ENCODE results near the gene CHI3L2. TPM values are rescaled to one million over a fixed set of nuclear protein-coding genes. Genes with fewer than 3 reads are reported as not detected.

The CHI3L2 gene
- total and polyA plus RNA-seq, 2 experiments from 2014 or later: 0.68 TPM; not detected in 1

GRCh38 chr1:111256988-111257658, 29.6 kb downstream of the CHI3L2 start (continued):
- TF ChIP-seq, protein P1, sequence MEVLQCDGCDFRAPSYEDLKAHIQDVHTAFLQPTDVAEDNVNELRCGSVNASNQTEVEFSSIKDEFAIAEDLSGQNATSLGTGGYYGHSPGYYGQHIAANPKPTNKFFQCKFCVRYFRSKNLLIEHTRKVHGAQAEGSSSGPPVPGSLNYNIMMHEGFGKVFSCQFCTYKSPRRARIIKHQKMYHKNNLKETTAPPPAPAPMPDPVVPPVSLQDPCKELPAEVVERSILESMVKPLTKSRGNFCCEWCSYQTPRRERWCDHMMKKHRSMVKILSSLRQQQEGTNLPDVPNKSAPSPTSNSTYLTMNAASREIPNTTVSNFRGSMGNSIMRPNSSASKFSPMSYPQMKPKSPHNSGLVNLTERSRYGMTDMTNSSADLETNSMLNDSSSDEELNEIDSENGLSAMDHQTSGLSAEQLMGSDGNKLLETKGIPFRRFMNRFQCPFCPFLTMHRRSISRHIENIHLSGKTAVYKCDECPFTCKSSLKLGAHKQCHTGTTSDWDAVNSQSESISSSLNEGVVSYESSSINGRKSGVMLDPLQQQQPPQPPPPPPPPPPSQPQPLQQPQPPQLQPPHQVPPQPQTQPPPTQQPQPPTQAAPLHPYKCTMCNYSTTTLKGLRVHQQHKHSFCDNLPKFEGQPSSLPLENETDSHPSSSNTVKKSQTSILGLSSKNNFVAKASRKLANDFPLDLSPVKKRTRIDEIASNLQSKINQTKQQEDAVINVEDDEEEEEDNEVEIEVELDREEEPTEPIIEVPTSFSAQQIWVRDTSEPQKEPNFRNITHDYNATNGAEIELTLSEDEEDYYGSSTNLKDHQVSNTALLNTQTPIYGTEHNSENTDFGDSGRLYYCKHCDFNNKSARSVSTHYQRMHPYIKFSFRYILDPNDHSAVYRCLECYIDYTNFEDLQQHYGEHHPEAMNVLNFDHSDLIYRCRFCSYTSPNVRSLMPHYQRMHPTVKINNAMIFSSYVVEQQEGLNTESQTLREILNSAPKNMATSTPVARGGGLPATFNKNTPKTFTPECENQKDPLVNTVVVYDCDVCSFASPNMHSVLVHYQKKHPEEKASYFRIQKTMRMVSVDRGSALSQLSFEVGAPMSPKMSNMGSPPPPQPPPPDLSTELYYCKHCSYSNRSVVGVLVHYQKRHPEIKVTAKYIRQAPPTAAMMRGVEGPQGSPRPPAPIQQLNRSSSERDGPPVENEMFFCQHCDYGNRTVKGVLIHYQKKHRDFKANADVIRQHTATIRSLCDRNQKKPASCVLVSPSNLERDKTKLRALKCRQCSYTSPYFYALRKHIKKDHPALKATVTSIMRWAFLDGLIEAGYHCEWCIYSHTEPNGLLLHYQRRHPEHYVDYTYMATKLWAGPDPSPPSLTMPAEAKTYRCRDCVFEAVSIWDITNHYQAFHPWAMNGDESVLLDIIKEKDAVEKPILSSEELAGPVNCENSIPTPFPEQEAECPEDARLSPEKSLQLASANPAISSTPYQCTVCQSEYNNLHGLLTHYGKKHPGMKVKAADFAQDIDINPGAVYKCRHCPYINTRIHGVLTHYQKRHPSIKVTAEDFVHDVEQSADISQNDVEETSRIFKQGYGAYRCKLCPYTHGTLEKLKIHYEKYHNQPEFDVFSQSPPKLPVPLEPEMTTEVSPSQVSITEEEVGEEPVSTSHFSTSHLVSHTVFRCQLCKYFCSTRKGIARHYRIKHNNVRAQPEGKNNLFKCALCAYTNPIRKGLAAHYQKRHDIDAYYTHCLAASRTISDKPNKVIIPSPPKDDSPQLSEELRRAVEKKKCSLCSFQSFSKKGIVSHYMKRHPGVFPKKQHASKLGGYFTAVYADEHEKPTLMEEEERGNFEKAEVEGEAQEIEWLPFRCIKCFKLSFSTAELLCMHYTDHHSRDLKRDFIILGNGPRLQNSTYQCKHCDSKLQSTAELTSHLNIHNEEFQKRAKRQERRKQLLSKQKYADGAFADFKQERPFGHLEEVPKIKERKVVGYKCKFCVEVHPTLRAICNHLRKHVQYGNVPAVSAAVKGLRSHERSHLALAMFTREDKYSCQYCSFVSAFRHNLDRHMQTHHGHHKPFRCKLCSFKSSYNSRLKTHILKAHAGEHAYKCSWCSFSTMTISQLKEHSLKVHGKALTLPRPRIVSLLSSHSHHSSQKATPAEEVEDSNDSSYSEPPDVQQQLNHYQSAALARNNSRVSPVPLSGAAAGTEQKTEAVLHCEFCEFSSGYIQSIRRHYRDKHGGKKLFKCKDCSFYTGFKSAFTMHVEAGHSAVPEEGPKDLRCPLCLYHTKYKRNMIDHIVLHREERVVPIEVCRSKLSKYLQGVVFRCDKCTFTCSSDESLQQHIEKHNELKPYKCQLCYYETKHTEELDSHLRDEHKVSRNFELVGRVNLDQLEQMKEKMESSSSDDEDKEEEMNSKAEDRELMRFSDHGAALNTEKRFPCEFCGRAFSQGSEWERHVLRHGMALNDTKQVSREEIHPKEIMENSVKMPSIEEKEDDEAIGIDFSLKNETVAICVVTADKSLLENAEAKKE (CRISPR knock-in tag; IDR thresholded peaks at IDR 0.05): no peak
- TF ChIP-seq NANOG (IDR thresholded peaks at IDR 0.05; ENCODE audit: borderline replicate concordance): no peak

- no peak overlapping the region for H3K4me2 ChIP-seq
- Mint-ChIP-seq H3K9me3 (no peaks in the 10 kb centered on the region), H3K27ac (no peak overlapping the region), H3K36me3 (ENCODE audit: low read depth) (no peaks in the 10 kb centered on the region), H3K27me3 (ENCODE audit: insufficient read depth, low read depth, poor library complexity) (peaks cover 3% of the 10 kb centered on the region), H3K4me3 (no peak overlapping the region), H3K4me1 (peaks cover 16% of the 10 kb centered on the region)
- H3F3A ChIP-seq (replicated peaks; ENCODE audit: low read depth): no peaks in the 10 kb centered on the region
- H3K4me3 ChIP-seq: no peak overlapping the region
- H3K27ac ChIP-seq (ENCODE audit: low read depth): no peak overlapping the region
- no peaks in the 10 kb centered on the region for H3K27me3 ChIP-seq (ENCODE audit: insufficient read depth)
- H3K9me2 ChIP-seq (ENCODE audit: insufficient read depth): peaks cover 4% of the 10 kb centered on the region
- H2AFZ ChIP-seq: no peak overlapping the region
- ATAC-seq (no peak), DNase-seq (ENCODE audit: low spot score) (no peak)
- H3K79me2 ChIP-seq (replicated peaks; ENCODE audit: insufficient read depth): no peaks in the 10 kb centered on the region
- H4K20me1 ChIP-seq (replicated peaks; ENCODE audit: insufficient read depth): no peaks in the 10 kb centered on the region
- H3K4me1 ChIP-seq (ENCODE audit: insufficient read depth): peaks cover 12% of the 10 kb centered on the region
- H3K36me3 ChIP-seq (ENCODE audit: insufficient read depth): no peaks in the 10 kb centered on the region
- TF ChIP-seq STAT1 (IDR thresholded peaks at IDR 0.05; ENCODE audit: unreplicated experiment): no peak
- no peak for TF ChIP-seq POLR2AphosphoS5 (IDR thresholded peaks at IDR 0.05; ENCODE audit: low read depth)
- TF ChIP-seq NANOG (IDR thresholded peaks at IDR 0.05; ENCODE audit: borderline replicate concordance): no peak
- no peak for TF ChIP-seq ZNF331 (CRISPR knock-in tag; IDR thresholded peaks at IDR 0.05; ENCODE audit: low read depth)
Observed at GRCh38 chr1:111267801-111268508, 40.4 kb downstream of the CHI3L2 start.

Data from GM23338 (cell line).